ENCODE measurements around the gene SUPT5H.
A peak's percentile ranks its signal among the peaks of the same experiment; 100 is the strongest.

SUPT5H gene

GRCh38 chr19:39413272-39413910 is 32.0 kb upstream of the SUPT5H start:
- no peak for DNase-seq (ENCODE audit: low read depth)
- peak overlapping the region; percentile 65 for H3K4me3 ChIP-seq (ENCODE audit: control insufficient read depth, low read depth, low read length)
- TF ChIP-seq CTCF (IDR thresholded peaks at IDR 0.05; ENCODE audit: control insufficient read depth, insufficient read depth, low read depth, low read length, missing control alignments), result no peak

DNA sequence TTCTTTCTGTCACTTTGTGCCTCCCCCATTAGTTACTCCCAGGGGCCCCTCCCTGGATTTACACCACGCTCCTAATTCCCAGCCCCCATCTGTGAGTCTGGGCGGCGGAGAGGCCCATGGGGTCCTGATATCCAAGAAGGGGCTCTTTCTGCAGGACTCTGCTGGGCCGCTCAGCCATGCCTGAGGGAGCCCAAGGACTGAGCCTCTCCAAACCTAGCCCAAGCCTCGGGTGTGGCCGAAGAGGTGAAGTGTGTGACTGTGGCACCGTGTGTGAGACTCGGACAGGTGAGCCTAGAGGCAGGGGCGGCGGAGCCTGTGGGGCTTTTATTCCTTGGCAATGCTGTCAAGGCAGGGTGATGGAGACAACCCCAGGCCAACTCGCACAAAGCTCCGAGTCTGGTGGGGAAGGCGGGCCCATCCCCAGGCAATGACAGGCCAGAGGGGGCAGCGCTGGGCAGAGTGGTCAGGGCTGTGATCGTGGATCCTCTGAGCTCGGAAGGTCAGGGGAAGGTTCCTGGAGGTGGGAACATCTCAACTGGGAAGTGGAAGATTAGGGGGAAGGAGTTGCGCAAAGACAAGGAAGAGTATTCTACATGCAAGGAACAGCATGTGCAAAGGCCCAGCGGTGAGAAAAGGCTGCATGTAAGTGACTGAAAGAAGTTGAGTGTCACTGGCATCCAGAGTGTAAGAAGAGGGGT is 31.3 kb upstream of the SUPT5H start:
- no peak for DNase-seq (ENCODE audit: low read depth)
- peak; percentile 43 for TF ChIP-seq CTCF (IDR thresholded peaks at IDR 0.05; ENCODE audit: control insufficient read depth, insufficient read depth, low read depth, low read length, missing control alignments)
- H3K4me3 ChIP-seq (ENCODE audit: control insufficient read depth, low read depth, low read length), result peak overlapping the region; percentile 65

DNA sequence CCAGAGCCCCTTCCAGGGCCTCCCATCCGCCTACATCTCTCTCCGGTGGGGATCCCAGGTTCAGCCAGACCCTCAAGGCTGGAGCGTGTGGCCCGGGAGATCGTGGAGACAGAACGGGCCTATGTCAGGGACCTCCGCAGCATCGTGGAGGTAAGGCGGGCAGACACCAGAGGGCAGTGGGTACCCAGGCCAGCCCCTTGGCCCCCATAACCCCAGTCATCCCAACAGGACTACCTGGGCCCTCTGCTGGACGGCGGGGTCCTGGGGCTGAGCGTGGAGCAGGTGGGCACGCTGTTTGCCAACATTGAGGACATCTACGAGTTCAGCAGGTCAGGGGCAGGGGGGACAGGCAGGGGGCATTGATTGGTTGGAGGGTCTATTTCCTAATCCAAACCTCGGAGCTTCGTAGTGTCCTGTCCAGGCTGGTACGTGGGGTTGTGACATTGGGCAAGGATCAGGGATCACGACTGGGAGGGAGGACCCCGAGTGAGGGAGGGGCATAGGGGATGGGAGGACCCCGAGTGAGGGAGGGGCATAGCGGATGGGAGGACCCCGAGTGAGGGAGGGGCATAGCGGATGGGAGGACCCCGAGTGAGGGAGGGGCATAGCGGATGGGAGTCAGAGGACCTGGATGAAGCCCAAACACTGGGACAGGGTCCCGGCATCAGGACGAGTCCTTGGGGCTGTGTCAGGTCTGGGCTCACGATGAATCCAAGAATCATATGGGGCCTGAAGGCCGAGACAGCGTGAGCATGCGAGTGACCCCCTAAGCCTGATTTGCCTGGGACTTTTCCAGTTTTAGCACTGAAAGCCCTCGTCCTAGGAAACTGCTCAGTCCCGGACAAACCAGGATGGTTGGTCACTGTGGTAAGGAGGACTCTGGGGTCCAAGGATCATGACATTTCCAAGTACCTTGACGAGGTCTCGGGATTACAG is 30.0 kb upstream of the SUPT5H start:
- peak; percentile 11 for TF ChIP-seq CTCF (IDR thresholded peaks at IDR 0.05; ENCODE audit: control insufficient read depth, insufficient read depth, low read depth, low read length, missing control alignments)
- peak overlapping the region; percentile 65 for H3K4me3 ChIP-seq (ENCODE audit: control insufficient read depth, low read depth, low read length)
- no peak for DNase-seq (ENCODE audit: low read depth)

GRCh38 chr19:39416152-39417120 is 28.9 kb upstream of the SUPT5H start:
- no peak for DNase-seq (ENCODE audit: low read depth)
- H3K4me3 ChIP-seq (ENCODE audit: control insufficient read depth, low read depth, low read length), result no peak overlapping the region
- TF ChIP-seq CTCF (IDR thresholded peaks at IDR 0.05; ENCODE audit: control insufficient read depth, insufficient read depth, low read depth, low read length, missing control alignments), result no peak

- TF ChIP-seq CTCF (IDR thresholded peaks at IDR 0.05; ENCODE audit: control insufficient read depth, insufficient read depth, low read depth, low read length, missing control alignments), result no peak
- H3K4me3 ChIP-seq (ENCODE audit: control insufficient read depth, low read depth, low read length), result no peak overlapping the region
- DNase-seq (ENCODE audit: low read depth), result no peak
These were observed 27.8 kb upstream of the SUPT5H start for GRCh38 chr19:39417463-39418181.
